ENCODE measurements around the gene PDE3A.

PDE3A gene

GRCh38 chr12:20477672-20478071 lies 109.3 kb downstream of the PDE3A start:
- no peak overlapping the region for H3K27ac ChIP-seq (ENCODE audit: low read length)
- no peak overlapping the region for H3K4me3 ChIP-seq (ENCODE audit: low read depth in 1 of 2, low read length in 2 of 2)
- H3K36me3 ChIP-seq (ENCODE audit: control insufficient read depth in 1 of 2, insufficient read depth in 2 of 2, low read length in 2 of 2) = no peaks in the 10 kb centered on the region
- H3K27me3 ChIP-seq (ENCODE audit: low read depth, low read length) = no peaks in the 10 kb centered on the region
- H3K4me1 ChIP-seq (ENCODE audit: control insufficient read depth in 1 of 2, insufficient read depth in 2 of 2, low read length in 2 of 2) = peaks cover 0 to 3% of the 10 kb centered on the region in 2 donors
- H3K9me3 ChIP-seq (ENCODE audit: control insufficient read depth in 1 of 2, low read length in 2 of 2) = no peaks in the 10 kb centered on the region

GRCh38 chr12:20482491-20483054 lies 114.2 kb downstream of the PDE3A start:
- Histone ChIP-seq H3K27ac (ENCODE audit: low read length) (no peak overlapping the region), H3K4me3 (ENCODE audit: low read depth in 1 of 2, low read length in 2 of 2) (no peak overlapping the region), H3K4me1 (ENCODE audit: control insufficient read depth in 1 of 2, insufficient read depth in 2 of 2, low read length in 2 of 2) (peaks cover 0 to 3% of the 10 kb centered on the region in 2 donors), H3K36me3 (ENCODE audit: control insufficient read depth in 1 of 2, insufficient read depth in 2 of 2, low read length in 2 of 2) (no peaks in the 10 kb centered on the region), H3K27me3 (ENCODE audit: low read depth, low read length) (no peaks in the 10 kb centered on the region), H3K9me3 (ENCODE audit: control insufficient read depth in 1 of 2, low read length in 2 of 2) (no peaks in the 10 kb centered on the region)

- no peak overlapping the region for H3K27ac ChIP-seq (ENCODE audit: low read length)
Measured at GRCh38 chr12:20483776-20484175, 115.4 kb downstream of the PDE3A start.

GRCh38 chr12:20486233-20486632 lies 117.9 kb downstream of the PDE3A start:
- no peak overlapping the region for H3K4me3 ChIP-seq (ENCODE audit: low read depth in 1 of 2, low read length in 2 of 2)
- no peak overlapping the region for H3K27ac ChIP-seq (ENCODE audit: low read length)
- H3K36me3 ChIP-seq (ENCODE audit: control insufficient read depth in 1 of 2, insufficient read depth in 2 of 2, low read length in 2 of 2) = no peaks in the 10 kb centered on the region
- no peaks in the 10 kb centered on the region for H3K27me3 ChIP-seq (ENCODE audit: low read depth, low read length)
- H3K4me1 ChIP-seq (ENCODE audit: control insufficient read depth in 1 of 2, insufficient read depth in 2 of 2, low read length in 2 of 2) = no peaks in the 10 kb centered on the region
- H3K9me3 ChIP-seq (ENCODE audit: control insufficient read depth in 1 of 2, low read length in 2 of 2) = no peaks in the 10 kb centered on the region

More at GRCh38 chr12:20483776-20484175, 115.4 kb downstream of the PDE3A start:
- H3K36me3 ChIP-seq (ENCODE audit: control insufficient read depth in 1 of 2, insufficient read depth in 2 of 2, low read length in 2 of 2) = no peaks in the 10 kb centered on the region
- H3K9me3 ChIP-seq (ENCODE audit: control insufficient read depth in 1 of 2, low read length in 2 of 2) = no peaks in the 10 kb centered on the region
- H3K4me1 ChIP-seq (ENCODE audit: control insufficient read depth in 1 of 2, insufficient read depth in 2 of 2, low read length in 2 of 2) = peaks cover 0 to 3% of the 10 kb centered on the region in 2 donors
- H3K27me3 ChIP-seq (ENCODE audit: low read depth, low read length) = no peaks in the 10 kb centered on the region
- H3K4me3 ChIP-seq (ENCODE audit: low read depth in 1 of 2, low read length in 2 of 2) = no peak overlapping the region

- H3K9me3 ChIP-seq (ENCODE audit: control insufficient read depth in 1 of 2, low read length in 2 of 2) = no peaks in the 10 kb centered on the region
- H3K36me3 ChIP-seq (ENCODE audit: control insufficient read depth in 1 of 2, insufficient read depth in 2 of 2, low read length in 2 of 2) = no peaks in the 10 kb centered on the region
- H3K27me3 ChIP-seq (ENCODE audit: low read depth, low read length) = no peaks in the 10 kb centered on the region
- no peak overlapping the region for H3K27ac ChIP-seq (ENCODE audit: low read length)
- no peak overlapping the region for H3K4me3 ChIP-seq (ENCODE audit: low read depth in 1 of 2, low read length in 2 of 2)
- no peaks in the 10 kb centered on the region for H3K4me1 ChIP-seq (ENCODE audit: control insufficient read depth in 1 of 2, insufficient read depth in 2 of 2, low read length in 2 of 2)
Measured at GRCh38 chr12:20487519-20487918, 119.2 kb downstream of the PDE3A start.

- no peaks in the 10 kb centered on the region for H3K9me3 ChIP-seq (ENCODE audit: control insufficient read depth in 1 of 2, low read length in 2 of 2)
- no peak overlapping the region for H3K27ac ChIP-seq (ENCODE audit: low read length)
- H3K27me3 ChIP-seq (ENCODE audit: low read depth, low read length) = no peaks in the 10 kb centered on the region
- H3K36me3 ChIP-seq (ENCODE audit: control insufficient read depth in 1 of 2, insufficient read depth in 2 of 2, low read length in 2 of 2) = no peaks in the 10 kb centered on the region
- no peaks in the 10 kb centered on the region for H3K4me1 ChIP-seq (ENCODE audit: control insufficient read depth in 1 of 2, insufficient read depth in 2 of 2, low read length in 2 of 2)
- no peak overlapping the region for H3K4me3 ChIP-seq (ENCODE audit: low read depth in 1 of 2, low read length in 2 of 2)
Measured at GRCh38 chr12:20489645-20490044, 121.3 kb downstream of the PDE3A start.

- H3K4me3 ChIP-seq (ENCODE audit: low read depth in 1 of 2, low read length in 2 of 2) = no peak overlapping the region
- H3K4me1 ChIP-seq (ENCODE audit: control insufficient read depth in 1 of 2, insufficient read depth in 2 of 2, low read length in 2 of 2) = no peaks in the 10 kb centered on the region
- H3K36me3 ChIP-seq (ENCODE audit: control insufficient read depth in 1 of 2, insufficient read depth in 2 of 2, low read length in 2 of 2) = no peaks in the 10 kb centered on the region
- no peak overlapping the region for H3K27ac ChIP-seq (ENCODE audit: low read length)
- no peaks in the 10 kb centered on the region for H3K9me3 ChIP-seq (ENCODE audit: control insufficient read depth in 1 of 2, low read length in 2 of 2)
- H3K27me3 ChIP-seq (ENCODE audit: low read depth, low read length) = no peaks in the 10 kb centered on the region
Measured at GRCh38 chr12:20490213-20490612, 121.9 kb downstream of the PDE3A start.

GRCh38 chr12:20491290-20491689 lies 123.0 kb downstream of the PDE3A start:
- Histone ChIP-seq H3K36me3 (ENCODE audit: control insufficient read depth in 1 of 2, insufficient read depth in 2 of 2, low read length in 2 of 2) (no peaks in the 10 kb centered on the region), H3K27me3 (ENCODE audit: low read depth, low read length) (no peaks in the 10 kb centered on the region), H3K4me3 (ENCODE audit: low read depth in 1 of 2, low read length in 2 of 2) (no peak overlapping the region), H3K27ac (ENCODE audit: low read length) (no peak overlapping the region), H3K9me3 (ENCODE audit: control insufficient read depth in 1 of 2, low read length in 2 of 2) (no peaks in the 10 kb centered on the region), H3K4me1 (ENCODE audit: control insufficient read depth in 1 of 2, insufficient read depth in 2 of 2, low read length in 2 of 2) (no peaks in the 10 kb centered on the region)

GRCh38 chr12:20492251-20492760 lies 124.0 kb downstream of the PDE3A start:
- Histone ChIP-seq H3K9me3 (ENCODE audit: control insufficient read depth in 1 of 2, low read length in 2 of 2) (no peaks in the 10 kb centered on the region), H3K27me3 (ENCODE audit: low read depth, low read length) (no peaks in the 10 kb centered on the region), H3K36me3 (ENCODE audit: control insufficient read depth in 1 of 2, insufficient read depth in 2 of 2, low read length in 2 of 2) (no peaks in the 10 kb centered on the region), H3K4me1 (ENCODE audit: control insufficient read depth in 1 of 2, insufficient read depth in 2 of 2, low read length in 2 of 2) (peaks cover 0 to 4% of the 10 kb centered on the region in 2 donors), H3K27ac (ENCODE audit: low read length) (no peak overlapping the region), H3K4me3 (ENCODE audit: low read depth in 1 of 2, low read length in 2 of 2) (no peak overlapping the region)

GRCh38 chr12:20493934-20494333 lies 125.6 kb downstream of the PDE3A start:
- no peaks in the 10 kb centered on the region for H3K27me3 ChIP-seq (ENCODE audit: low read depth, low read length)
- no peak overlapping the region for H3K4me3 ChIP-seq (ENCODE audit: low read depth in 1 of 2, low read length in 2 of 2)
- H3K9me3 ChIP-seq (ENCODE audit: control insufficient read depth in 1 of 2, low read length in 2 of 2) = no peaks in the 10 kb centered on the region
- H3K36me3 ChIP-seq (ENCODE audit: control insufficient read depth in 1 of 2, insufficient read depth in 2 of 2, low read length in 2 of 2) = no peaks in the 10 kb centered on the region
- H3K27ac ChIP-seq (ENCODE audit: low read length) = no peak overlapping the region
- peaks cover 0 to 4% of the 10 kb centered on the region in 2 donors for H3K4me1 ChIP-seq (ENCODE audit: control insufficient read depth in 1 of 2, insufficient read depth in 2 of 2, low read length in 2 of 2)

- H3K9me3 ChIP-seq (ENCODE audit: control insufficient read depth in 1 of 2, low read length in 2 of 2) = no peaks in the 10 kb centered on the region
Measured at GRCh38 chr12:20494851-20495250, 126.5 kb downstream of the PDE3A start.

GRCh38 chr12:20495997-20496396 lies 127.7 kb downstream of the PDE3A start:
- Histone ChIP-seq H3K36me3 (ENCODE audit: control insufficient read depth in 1 of 2, insufficient read depth in 2 of 2, low read length in 2 of 2) (no peaks in the 10 kb centered on the region), H3K27ac (ENCODE audit: low read length) (no peak overlapping the region), H3K4me3 (ENCODE audit: low read depth in 1 of 2, low read length in 2 of 2) (no peak overlapping the region), H3K27me3 (ENCODE audit: low read depth, low read length) (no peaks in the 10 kb centered on the region), H3K4me1 (ENCODE audit: control insufficient read depth in 1 of 2, insufficient read depth in 2 of 2, low read length in 2 of 2) (peaks cover 0 to 4% of the 10 kb centered on the region in 2 donors), H3K9me3 (ENCODE audit: control insufficient read depth in 1 of 2, low read length in 2 of 2) (no peaks in the 10 kb centered on the region)

More at GRCh38 chr12:20494851-20495250, 126.5 kb downstream of the PDE3A start:
- Histone ChIP-seq H3K36me3 (ENCODE audit: control insufficient read depth in 1 of 2, insufficient read depth in 2 of 2, low read length in 2 of 2) (no peaks in the 10 kb centered on the region), H3K27ac (ENCODE audit: low read length) (no peak overlapping the region), H3K4me1 (ENCODE audit: control insufficient read depth in 1 of 2, insufficient read depth in 2 of 2, low read length in 2 of 2) (peaks cover 0 to 4% of the 10 kb centered on the region in 2 donors), H3K4me3 (ENCODE audit: low read depth in 1 of 2, low read length in 2 of 2) (no peak overlapping the region), H3K27me3 (ENCODE audit: low read depth, low read length) (no peaks in the 10 kb centered on the region)

Data from muscle layer of duodenum (tissue), 2 donors.